ENCODE measurements around the gene STARD3NL.

Gene STARD3NL

GRCh38 chr7:38178004-38178694 is at the start of gene STARD3NL:
Gene STARD3NL (plus strand): TSS chr7:38178245. CDS start chr7:38207505, 29,260 bp downstream.
- TF ChIP-seq CTCF (IDR thresholded peaks at IDR 0.05; ENCODE audit: extremely low read depth, missing control alignments) = no peak
- peak; percentile 97 for DNase-seq (ENCODE audit: low spot score)

- no peak for TF ChIP-seq CTCF (IDR thresholded peaks at IDR 0.05; ENCODE audit: extremely low read depth, missing control alignments)
- no peak for DNase-seq (ENCODE audit: low spot score)
These were observed 48.9 kb upstream of the STARD3NL start for GRCh38 chr7:38129162-38129561.

- no peak for DNase-seq (ENCODE audit: low spot score)
- TF ChIP-seq CTCF (IDR thresholded peaks at IDR 0.05; ENCODE audit: extremely low read depth, missing control alignments) = no peak
These were observed 48.5 kb upstream of the STARD3NL start for GRCh38 chr7:38129579-38129978.

- no peak for TF ChIP-seq CTCF (IDR thresholded peaks at IDR 0.05; ENCODE audit: extremely low read depth, missing control alignments)
- no peak for DNase-seq (ENCODE audit: low spot score)
These were observed 39.9 kb upstream of the STARD3NL start for GRCh38 chr7:38138171-38138570.

- TF ChIP-seq CTCF (IDR thresholded peaks at IDR 0.05; ENCODE audit: extremely low read depth, missing control alignments) = no peak
- no peak for DNase-seq (ENCODE audit: low spot score)
These were observed 36.9 kb upstream of the STARD3NL start for GRCh38 chr7:38141187-38141586.

GRCh38 chr7:38142736-38143135 is 35.3 kb upstream of the STARD3NL start:
- no peak for DNase-seq (ENCODE audit: low spot score)
- no peak for TF ChIP-seq CTCF (IDR thresholded peaks at IDR 0.05; ENCODE audit: extremely low read depth, missing control alignments)

- no peak for TF ChIP-seq CTCF (IDR thresholded peaks at IDR 0.05; ENCODE audit: extremely low read depth, missing control alignments)
- DNase-seq (ENCODE audit: low spot score) = no peak
These were observed 31.0 kb upstream of the STARD3NL start for GRCh38 chr7:38147005-38147404.

Measured in GM20000 (cell line).